Fibroblast of lung (primary cell): Measurements from ENCODE around the gene ITIH2. TPM values are rescaled to one million over a fixed set of nuclear protein-coding genes. Genes with fewer than 3 reads are reported as not detected.

Experiments used
- DNase-seq, 2 donors: peaks; one replicate each; pipeline versions ENCODE4 v3.0.0 to v3.0.0-alpha.2; 2010; ENCODE audit warnings: low read depth in 2 of 2
- H2AFZ ChIP-seq: 2 replicates; pipeline ENCODE4 v1.5.1; 2012; ENCODE audit warnings: low read length, control low read depth, inconsistent platforms
- H3K27ac ChIP-seq: 2 replicates; pipeline ENCODE4 v1.5.1; 2011; ENCODE audit warnings: low read length, control low read depth; ENCODE audit not compliant: insufficient read depth
- H3K27me3 ChIP-seq: 2 replicates; pipeline ENCODE4 v1.5.1; 2011; ENCODE audit warnings: mild to moderate bottlenecking, low read length; ENCODE audit not compliant: control insufficient read depth, insufficient read depth
- H3K36me3 ChIP-seq: 2 replicates; pipeline ENCODE4 v1.5.1; 2011; ENCODE audit warnings: low read length; ENCODE audit not compliant: control insufficient read depth, insufficient read depth
- H3K4me1 ChIP-seq: 2 replicates; pipeline ENCODE4 v1.5.1; 2011; ENCODE audit warnings: low read length; ENCODE audit not compliant: control insufficient read depth, insufficient read depth; ENCODE audit errors: extremely low read depth
- H3K4me2 ChIP-seq: 2 replicates; pipeline ENCODE4 v1.5.1; 2011; ENCODE audit warnings: low read length, control low read depth; ENCODE audit not compliant: insufficient read depth; ENCODE audit errors: extremely low read depth
- H3K4me3 ChIP-seq, 4 experiments: fragments of 200-600 bp in 1 of 4; sonication (generic) in 1 of 4; replicated peaks in 1 of 4; 2 replicates each; pipeline ENCODE4 v1.5.1; 2011 to 2016; ENCODE audit warnings: low read length in 4 of 4, low read depth in 3 of 4, mild to moderate bottlenecking in 3 of 4, control low read depth in 2 of 4, inconsistent platforms in 1 of 4, mixed read lengths in 1 of 4; ENCODE audit not compliant: insufficient read depth in 1 of 4; ENCODE audit errors: control extremely low read depth in 1 of 4
- H3K79me2 ChIP-seq: 2 replicates; pipeline ENCODE4 v1.5.1; 2012; ENCODE audit warnings: mild to moderate bottlenecking, low read length, inconsistent platforms; ENCODE audit not compliant: control insufficient read depth, insufficient read depth
- H3K9ac ChIP-seq: 2 replicates; pipeline ENCODE4 v1.5.1; 2011; ENCODE audit warnings: mild to moderate bottlenecking, low read length, control low read depth; ENCODE audit not compliant: insufficient read depth
- H3K9me3 ChIP-seq: 2 replicates; pipeline ENCODE4 v1.5.1; 2012; ENCODE audit warnings: low read depth, low read length; ENCODE audit not compliant: control insufficient read depth, insufficient read depth
- H4K20me1 ChIP-seq: 2 replicates; pipeline ENCODE4 v1.5.1; 2011; ENCODE audit warnings: low read length; ENCODE audit not compliant: control insufficient read depth, insufficient read depth; ENCODE audit errors: extremely low read depth
- EZH2 ChIP-seq: IDR thresholded peaks from 2 replicates; pipeline ENCODE4 v1.5.1; 2012; ENCODE audit warnings: low read length, control low read depth, mild to moderate bottlenecking; ENCODE audit errors: missing control alignments
- polyA plus RNA-seq, 2 donors: library from polyadenylated mRNA; depleted of rRNA in 1 of 2; stranded (reverse) in 1 of 2; unstranded in 1 of 2; fragments of >200 nt; gene quantifications; 2 replicates each; pipeline ENCODE4 v1.2.1, GENCODE V29; 2011 to 2012; ENCODE audit warnings: missing spikeins in 1 of 2
- total RNA-seq: library from RNA; depleted of rRNA; stranded (reverse); fragments of >200 nt; gene quantifications from 2 replicates; pipeline ENCODE4 v1.2.1, GENCODE V29; 2014
- TF ChIP-seq, protein P1 (sequence below), 2 donors: IDR thresholded peaks in 1 of 2; conservative IDR thresholded peaks in 1 of 2; 1 replicate in 1 of 2; 2 replicates in 1 of 2; pipeline ENCODE4 v1.5.1; 2011 to 2012; ENCODE audit warnings: low read length in 2 of 2, control low read depth in 1 of 2, inconsistent platforms in 1 of 2, low read depth in 1 of 2, mild to moderate bottlenecking in 1 of 2

ITIH2 gene
- total and polyA plus RNA-seq, 2 donors (not counting 1 experiment from before 2014, with no cell fraction given), result not detected

GRCh38 chr10:7718685-7719084 lies 15.6 kb downstream of the ITIH2 start:
- no peaks in the 10 kb centered on the region for H3K79me2 ChIP-seq
- H3K27me3 ChIP-seq, result no peaks in the 10 kb centered on the region
- H3K27ac ChIP-seq, result no peak overlapping the region
- H3K9ac ChIP-seq, result no peak overlapping the region
- no peaks in the 10 kb centered on the region for H3K36me3 ChIP-seq
- no peak overlapping the region for H2AFZ ChIP-seq
- H3K4me3 ChIP-seq, result no peak overlapping the region
- no peaks in the 10 kb centered on the region for H3K9me3 ChIP-seq
- H3K4me1 ChIP-seq, result no peaks in the 10 kb centered on the region
- DNase-seq, result no peak
- H4K20me1 ChIP-seq, result no peaks in the 10 kb centered on the region
- no peak for TF ChIP-seq EZH2
- TF ChIP-seq, protein P1, sequence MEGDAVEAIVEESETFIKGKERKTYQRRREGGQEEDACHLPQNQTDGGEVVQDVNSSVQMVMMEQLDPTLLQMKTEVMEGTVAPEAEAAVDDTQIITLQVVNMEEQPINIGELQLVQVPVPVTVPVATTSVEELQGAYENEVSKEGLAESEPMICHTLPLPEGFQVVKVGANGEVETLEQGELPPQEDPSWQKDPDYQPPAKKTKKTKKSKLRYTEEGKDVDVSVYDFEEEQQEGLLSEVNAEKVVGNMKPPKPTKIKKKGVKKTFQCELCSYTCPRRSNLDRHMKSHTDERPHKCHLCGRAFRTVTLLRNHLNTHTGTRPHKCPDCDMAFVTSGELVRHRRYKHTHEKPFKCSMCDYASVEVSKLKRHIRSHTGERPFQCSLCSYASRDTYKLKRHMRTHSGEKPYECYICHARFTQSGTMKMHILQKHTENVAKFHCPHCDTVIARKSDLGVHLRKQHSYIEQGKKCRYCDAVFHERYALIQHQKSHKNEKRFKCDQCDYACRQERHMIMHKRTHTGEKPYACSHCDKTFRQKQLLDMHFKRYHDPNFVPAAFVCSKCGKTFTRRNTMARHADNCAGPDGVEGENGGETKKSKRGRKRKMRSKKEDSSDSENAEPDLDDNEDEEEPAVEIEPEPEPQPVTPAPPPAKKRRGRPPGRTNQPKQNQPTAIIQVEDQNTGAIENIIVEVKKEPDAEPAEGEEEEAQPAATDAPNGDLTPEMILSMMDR (conservative IDR thresholded peaks at IDR 0.05 in 1 of 2, IDR thresholded peaks at IDR 0.05 in 1 of 2; ENCODE audit: low read depth in 1 of 2, low read length in 2 of 2), result no peak
- no peak overlapping the region for H3K4me2 ChIP-seq

DNA sequence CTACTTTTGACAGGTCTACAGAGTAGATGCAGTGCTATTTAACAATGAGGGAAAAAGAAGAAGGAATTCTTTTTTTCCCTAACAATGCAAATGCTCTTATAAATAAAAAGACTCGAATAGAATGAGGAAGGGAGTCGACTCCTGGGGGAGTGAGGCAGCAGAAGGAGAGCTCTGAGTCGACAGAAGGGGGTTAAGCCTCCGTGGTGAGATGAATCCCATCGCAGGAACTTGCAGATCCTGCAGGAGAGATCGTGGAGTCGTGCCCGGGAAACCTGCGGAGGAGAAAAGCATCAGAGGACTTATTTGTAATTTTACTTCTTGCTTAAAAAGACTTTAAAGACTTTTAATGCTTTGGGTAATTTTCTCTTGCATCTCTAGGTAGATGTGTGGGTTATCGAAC lies 17.4 kb downstream of the ITIH2 start:
- Histone ChIP-seq H3K79me2 (no peaks in the 10 kb centered on the region), H3K9me3 (no peaks in the 10 kb centered on the region), H3K36me3 (no peaks in the 10 kb centered on the region), H3K4me2 (no peak overlapping the region), H3K27me3 (no peaks in the 10 kb centered on the region), H3K4me1 (no peaks in the 10 kb centered on the region), H4K20me1 (no peaks in the 10 kb centered on the region), H2AFZ (no peak overlapping the region), H3K9ac (no peak overlapping the region), H3K27ac (no peak overlapping the region), H3K4me3 (no peak overlapping the region)
- DNase-seq, result no peak
- TF ChIP-seq, protein P1 (conservative IDR thresholded peaks at IDR 0.05 in 1 of 2, IDR thresholded peaks at IDR 0.05 in 1 of 2; ENCODE audit: low read depth in 1 of 2, low read length in 2 of 2), result no peak
- no peak for TF ChIP-seq EZH2

DNA sequence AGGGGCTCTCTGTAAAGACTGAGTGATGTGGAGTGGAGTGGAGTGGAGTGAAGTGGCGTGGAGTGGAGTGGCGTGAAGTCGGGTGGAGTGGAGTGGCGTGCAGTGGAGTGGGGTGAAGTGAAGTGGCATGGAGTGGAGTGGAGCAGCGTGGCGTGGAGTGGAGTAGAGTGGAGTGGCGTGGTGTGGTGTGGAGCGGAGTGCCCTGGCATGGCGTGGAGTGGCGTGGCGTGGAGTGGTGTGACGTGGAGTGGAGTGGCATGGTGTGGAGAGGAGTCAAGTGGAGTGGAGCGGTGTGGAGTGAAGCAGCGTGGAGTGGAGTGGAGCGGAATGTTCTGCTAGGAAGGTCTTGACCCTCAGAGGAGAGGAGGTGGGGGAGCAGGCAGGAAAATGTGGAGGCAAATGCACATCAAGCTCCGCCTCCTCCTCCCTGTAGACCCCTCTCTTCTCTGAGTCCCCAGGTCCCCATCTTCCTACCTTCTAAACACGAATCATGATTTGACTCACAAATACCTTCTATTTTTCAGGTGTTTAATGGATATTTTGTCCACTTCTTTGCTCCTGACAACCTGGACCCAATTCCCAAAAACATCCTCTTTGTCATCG lies 19.9 kb downstream of the ITIH2 start:
- Histone ChIP-seq H3K36me3 (no peaks in the 10 kb centered on the region), H3K27me3 (no peaks in the 10 kb centered on the region), H3K9ac (no peak overlapping the region), H3K4me3 (no peak overlapping the region), H4K20me1 (no peaks in the 10 kb centered on the region), H3K79me2 (no peaks in the 10 kb centered on the region), H2AFZ (no peak overlapping the region), H3K27ac (no peak overlapping the region), H3K4me2 (no peak overlapping the region), H3K4me1 (no peaks in the 10 kb centered on the region), H3K9me3 (no peaks in the 10 kb centered on the region)
- DNase-seq, result no peak
- TF ChIP-seq, protein P1 (conservative IDR thresholded peaks at IDR 0.05 in 1 of 2, IDR thresholded peaks at IDR 0.05 in 1 of 2; ENCODE audit: low read depth in 1 of 2, low read length in 2 of 2), result no peak
- TF ChIP-seq EZH2, result no peak
